Natural killer cell (primary cell): Measurements from ENCODE around the gene PA2G4. TPM values are rescaled to one million over a fixed set of nuclear protein-coding genes. Genes with fewer than 3 reads are reported as not detected.

Experiments used
- ATAC-seq, 3 donors: fragments of 150-1000 bp in 2 of 3; fragments of 200-7000 bp in 1 of 3; cut with Tn5 transposase; 1 replicate in 1 of 3; 2 replicates in 2 of 3; pipeline ENCODE4 v1.10.0; 2021; ENCODE audit warnings: mild to moderate bottlenecking in 2 of 3, moderate library complexity in 2 of 3
- DNase-seq, 2 donors: peaks; one replicate each; pipeline versions ENCODE4 v3.0.0 to v3.0.0-alpha.2; 2013 to 2021; ENCODE audit warnings: mixed read lengths in 1 of 2
- H3K27ac ChIP-seq: one replicate; pipeline ENCODE4 v1.5.1; 2013; ENCODE audit warnings: mild to moderate bottlenecking, low read length
- H3K27me3 ChIP-seq: one replicate; pipeline ENCODE4 v1.6.1; 2013; ENCODE audit warnings: low read length; ENCODE audit not compliant: control insufficient read depth, insufficient read depth
- H3K36me3 ChIP-seq: one replicate; pipeline ENCODE4 v1.6.1; 2013; ENCODE audit warnings: low read length; ENCODE audit not compliant: control insufficient read depth, insufficient read depth
- H3K4me1 ChIP-seq: one replicate; pipeline ENCODE4 v1.6.1; 2013; ENCODE audit warnings: low read length; ENCODE audit not compliant: control insufficient read depth, insufficient read depth
- H3K4me3 ChIP-seq: one replicate; pipeline ENCODE4 v1.5.1; 2013; ENCODE audit warnings: low read length
- H3K9me3 ChIP-seq: one replicate; pipeline ENCODE4 v1.6.1; 2013; ENCODE audit warnings: low read length; ENCODE audit not compliant: control insufficient read depth, insufficient read depth
- H3K27ac Mint-ChIP-seq, 2 donors: one replicate each; pipeline ENCODE4 v1.8.0; 2022; ENCODE audit warnings: mild to moderate bottlenecking in 2 of 2, mixed read lengths in 2 of 2, moderate library complexity in 1 of 2
- H3K27me3 Mint-ChIP-seq, 2 donors: one replicate each; pipeline ENCODE4 v1.8.0; 2022; ENCODE audit warnings: low read depth in 2 of 2, mixed read lengths in 2 of 2
- H3K36me3 Mint-ChIP-seq: one replicate; pipeline ENCODE4 v1.8.0; 2022; ENCODE audit warnings: mixed read lengths
- H3K4me1 Mint-ChIP-seq, 2 donors: one replicate each; pipeline ENCODE4 v1.8.0; 2022; ENCODE audit warnings: mixed read lengths in 2 of 2
- H3K4me3 Mint-ChIP-seq: one replicate; pipeline ENCODE4 v1.8.0; 2022; ENCODE audit warnings: mild to moderate bottlenecking, moderate library complexity, mixed read lengths
- H3K9me3 Mint-ChIP-seq, 2 donors: one replicate each; pipeline ENCODE4 v1.8.0; 2022; ENCODE audit warnings: mixed read lengths in 2 of 2
- CTCF ChIP-seq: fragments of 200-600 bp; IDR thresholded peaks from one replicate; pipeline ENCODE4 v1.8.0; 2022; ENCODE audit warnings: antibody characterized with exemption
- WGBS: methylation state at CpG from one replicate; pipeline ENCODE4 v1.1.7; 2013; ENCODE audit warnings: missing lambda C conversion rate; ENCODE audit not compliant: insufficient coverage; 5-methylcytosine and 5-hydroxymethylcytosine counted together
- intact Hi-C: fragments of 100-400 bp; cut with micrococcal nuclease; formaldehyde crosslinking; loops from one replicate; pipeline ENCODE4 v1.14.2; 2022
- total RNA-seq, 4 donors: library from RNA; stranded (reverse); fragments of 120-200 nt in 1 of 4; gene quantifications; one replicate each; pipeline versions ENCODE4 v1.2.3 to v1.2.4, GENCODE V29; 2013 to 2022

The PA2G4 gene
- total RNA-seq, 3 donors from 2014 or later (not counting 1 experiment from before 2014, with no cell fraction given), result 78.5 to 86.4 (median 79.7) TPM

DNA sequence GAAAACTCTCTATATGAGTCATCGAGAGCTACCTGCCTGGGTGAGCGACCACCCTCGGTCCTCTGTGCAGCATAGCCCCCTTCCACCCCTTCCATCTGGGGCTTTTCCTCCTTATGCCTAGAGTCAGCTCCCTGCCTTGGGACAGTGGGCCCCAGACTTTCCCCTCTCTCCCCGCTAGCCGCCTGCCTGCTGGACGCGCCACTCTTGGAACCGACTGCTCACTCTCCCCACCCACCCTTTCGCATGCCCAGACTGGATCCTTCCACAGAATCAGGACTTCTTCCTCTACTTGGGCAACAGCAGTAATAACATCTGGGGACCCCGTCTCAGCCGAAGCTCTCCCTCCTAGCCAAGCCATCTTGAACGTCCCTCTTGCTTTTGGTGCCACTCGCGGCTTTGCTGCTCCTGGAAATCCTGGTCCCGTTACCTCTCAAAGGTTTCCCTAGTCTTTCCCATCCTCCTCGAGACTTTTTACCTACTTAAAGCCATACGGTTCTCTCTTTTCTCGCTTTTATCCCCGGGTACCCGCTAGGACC is 24.4 kb downstream of the PA2G4 start:
- DNase-seq, result peak in 1 of 2 donors; percentile 56
- H3K9me3 Mint-ChIP-seq, result no peaks in the 10 kb centered on the region
- H3K36me3 Mint-ChIP-seq, result peaks cover 18% of the 10 kb centered on the region
- no peak for TF ChIP-seq CTCF
- 0% methylated on average over 20 of the region's 20 CpGs for WGBS
- no peaks in the 10 kb centered on the region for H3K27me3 Mint-ChIP-seq
- peak overlapping the region; percentile 88 to 93 for H3K27ac Mint-ChIP-seq
- intact Hi-C loops, result loop anchor here (1.0 to 5.0 kb wide), 2 partner anchors 24 to 189 kb away; partner anchors contain the start of genes CNPY2 and MYL6B
- H3K4me3 Mint-ChIP-seq, result peak overlapping the region; percentile 97
- H3K4me3 ChIP-seq, result peak overlapping the region; percentile 90
- H3K36me3 ChIP-seq, result peaks cover 38% of the 10 kb centered on the region
- H3K9me3 ChIP-seq, result no peaks in the 10 kb centered on the region
- H3K4me1 Mint-ChIP-seq, result peaks cover 52 to 66% of the 10 kb centered on the region in 2 donors
- no peak for ATAC-seq
- H3K27ac ChIP-seq, result peak overlapping the region; percentile 85
- no peaks in the 10 kb centered on the region for H3K27me3 ChIP-seq
- H3K4me1 ChIP-seq, result peaks cover 45% of the 10 kb centered on the region

GRCh38 chr12:56129206-56129941 is 25.0 kb downstream of the PA2G4 start:
- Histone ChIP-seq H3K27ac (peak overlapping the region; percentile 85), H3K27me3 (no peaks in the 10 kb centered on the region), H3K4me1 (peaks cover 45% of the 10 kb centered on the region), H3K4me3 (peak overlapping the region; percentile 90), H3K36me3 (peaks cover 41% of the 10 kb centered on the region), H3K9me3 (no peaks in the 10 kb centered on the region)
- no peaks in the 10 kb centered on the region for H3K27me3 Mint-ChIP-seq
- ATAC-seq, result peak; percentile 5 to 33 (median 30)
- 0% methylated on average over 28 of the region's 29 CpGs for WGBS
- DNase-seq, result peak; percentile 58 to 82
- H3K4me3 Mint-ChIP-seq, result peak overlapping the region; percentile 97
- H3K36me3 Mint-ChIP-seq, result peaks cover 18% of the 10 kb centered on the region
- no peak for TF ChIP-seq CTCF
- H3K4me1 Mint-ChIP-seq, result peaks cover 52 to 59% of the 10 kb centered on the region in 2 donors
- peak overlapping the region; percentile 88 to 93 for H3K27ac Mint-ChIP-seq
- intact Hi-C loops, result loop anchor here (5.0 kb wide), 1 partner anchor 188 kb away; the partner anchor contains the start of gene CNPY2
- H3K9me3 Mint-ChIP-seq, result no peaks in the 10 kb centered on the region

GRCh38 chr12:56129942-56130495 is 25.7 kb downstream of the PA2G4 start:
- Histone ChIP-seq H3K27me3 (no peaks in the 10 kb centered on the region), H3K36me3 (peaks cover 44% of the 10 kb centered on the region), H3K4me3 (peak overlapping the region; percentile 90), H3K9me3 (no peaks in the 10 kb centered on the region), H3K27ac (peak overlapping the region; percentile 85), H3K4me1 (peaks cover 45% of the 10 kb centered on the region)
- Mint-ChIP-seq H3K27me3 (no peaks in the 10 kb centered on the region), H3K4me3 (peak overlapping the region; percentile 97), H3K9me3 (no peaks in the 10 kb centered on the region), H3K27ac (peak overlapping the region; percentile 88 to 93), H3K4me1 (peaks cover 52 to 58% of the 10 kb centered on the region in 2 donors), H3K36me3 (peaks cover 18% of the 10 kb centered on the region)
- DNase-seq (no peak), ATAC-seq (no peak)
- intact Hi-C loops, result loop anchor here (5.0 kb wide), 1 partner anchor 187 kb away; the partner anchor contains the start of gene CNPY2
- 57% methylated on average over 22 of the region's 22 CpGs for WGBS
- TF ChIP-seq CTCF, result no peak
